Measurements from ENCODE around the gene TNFRSF21. TPM values are rescaled to one million over a fixed set of nuclear protein-coding genes. Genes with fewer than 3 reads are reported as not detected.

TNFRSF21 gene
- total RNA-seq, 1 donor: 1.4 TPM

DNA sequence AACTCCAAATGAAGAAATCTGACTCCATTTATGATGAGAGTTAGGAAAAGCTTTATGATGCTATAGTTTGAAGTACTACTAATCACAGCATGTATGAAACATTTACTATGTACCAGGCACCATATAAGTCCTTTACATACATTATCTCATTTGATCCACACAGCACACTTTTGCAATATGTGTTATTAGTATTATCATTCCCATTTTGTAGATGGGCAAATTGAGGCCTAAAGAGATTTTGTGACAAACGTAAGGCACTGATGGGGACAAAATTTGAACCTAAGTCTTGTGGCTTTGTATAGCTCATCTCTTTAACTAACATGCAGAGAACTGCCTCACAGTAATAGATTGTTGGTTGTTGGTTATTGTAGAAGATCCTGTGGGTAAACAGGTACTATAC is 14.2 kb upstream of the TNFRSF21 start:
- no peak for DNase-seq (ENCODE audit: insufficient read length, low spot score, missing footprints)
- H2AFZ ChIP-seq (ENCODE audit: low read length): no peak overlapping the region
- no peaks in the 10 kb centered on the region for H3K4me1 ChIP-seq (ENCODE audit: insufficient read depth, low read length)

DNA sequence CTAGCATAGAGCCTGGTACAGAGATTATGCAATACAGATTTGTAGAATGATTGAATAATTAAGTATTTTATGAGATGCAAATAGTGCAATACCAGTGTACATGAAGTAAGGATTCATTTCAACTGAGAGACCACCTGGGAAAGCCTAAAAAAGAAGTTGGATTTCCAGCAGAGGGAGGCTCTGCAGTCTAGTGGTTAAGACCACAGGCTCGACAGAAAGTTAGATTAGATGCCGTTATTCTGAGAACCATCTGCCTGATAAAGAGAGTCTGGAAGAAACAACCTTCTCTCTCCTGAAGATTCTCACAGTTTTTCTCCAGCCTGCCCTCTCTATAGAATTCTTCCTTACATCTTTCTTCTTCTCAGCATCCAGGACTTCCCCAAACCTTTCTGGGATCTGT is 13.6 kb upstream of the TNFRSF21 start:
- H2AFZ ChIP-seq (ENCODE audit: low read length): no peak overlapping the region
- TF ChIP-seq, protein P1, sequence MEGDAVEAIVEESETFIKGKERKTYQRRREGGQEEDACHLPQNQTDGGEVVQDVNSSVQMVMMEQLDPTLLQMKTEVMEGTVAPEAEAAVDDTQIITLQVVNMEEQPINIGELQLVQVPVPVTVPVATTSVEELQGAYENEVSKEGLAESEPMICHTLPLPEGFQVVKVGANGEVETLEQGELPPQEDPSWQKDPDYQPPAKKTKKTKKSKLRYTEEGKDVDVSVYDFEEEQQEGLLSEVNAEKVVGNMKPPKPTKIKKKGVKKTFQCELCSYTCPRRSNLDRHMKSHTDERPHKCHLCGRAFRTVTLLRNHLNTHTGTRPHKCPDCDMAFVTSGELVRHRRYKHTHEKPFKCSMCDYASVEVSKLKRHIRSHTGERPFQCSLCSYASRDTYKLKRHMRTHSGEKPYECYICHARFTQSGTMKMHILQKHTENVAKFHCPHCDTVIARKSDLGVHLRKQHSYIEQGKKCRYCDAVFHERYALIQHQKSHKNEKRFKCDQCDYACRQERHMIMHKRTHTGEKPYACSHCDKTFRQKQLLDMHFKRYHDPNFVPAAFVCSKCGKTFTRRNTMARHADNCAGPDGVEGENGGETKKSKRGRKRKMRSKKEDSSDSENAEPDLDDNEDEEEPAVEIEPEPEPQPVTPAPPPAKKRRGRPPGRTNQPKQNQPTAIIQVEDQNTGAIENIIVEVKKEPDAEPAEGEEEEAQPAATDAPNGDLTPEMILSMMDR (IDR thresholded peaks at IDR 0.05; ENCODE audit: extremely low read depth, low read depth, low read length): no peak
- H3K27ac ChIP-seq (ENCODE audit: low read depth, low read length): no peak overlapping the region
- no peaks in the 10 kb centered on the region for H3K79me2 ChIP-seq (ENCODE audit: insufficient read depth, low read length)
- no peaks in the 10 kb centered on the region for H3K9me3 ChIP-seq (ENCODE audit: low read depth, low read length)
- no peaks in the 10 kb centered on the region for H3K27me3 ChIP-seq (ENCODE audit: insufficient read depth, low read length)
- no peak overlapping the region for H3K4me3 ChIP-seq (ENCODE audit: insufficient read depth, low read length)
- no peak overlapping the region for H3K4me2 ChIP-seq (ENCODE audit: insufficient read depth, low read length)
- no peaks in the 10 kb centered on the region for H4K20me1 ChIP-seq (ENCODE audit: insufficient read depth, low read length)
- DNase-seq (ENCODE audit: insufficient read length, low spot score, missing footprints): no peak
- no peaks in the 10 kb centered on the region for H3K4me1 ChIP-seq (ENCODE audit: insufficient read depth, low read length)
- no peaks in the 10 kb centered on the region for H3K36me3 ChIP-seq (ENCODE audit: insufficient read depth, low read length)

More for the DNA sequence above, 14.2 kb upstream of the TNFRSF21 start:
- no peak overlapping the region for H3K4me2 ChIP-seq (ENCODE audit: insufficient read depth, low read length)
- no peaks in the 10 kb centered on the region for H3K9me3 ChIP-seq (ENCODE audit: low read depth, low read length)
- no peak overlapping the region for H3K4me3 ChIP-seq (ENCODE audit: insufficient read depth, low read length)
- no peak overlapping the region for H3K27ac ChIP-seq (ENCODE audit: low read depth, low read length)
- H4K20me1 ChIP-seq (ENCODE audit: insufficient read depth, low read length): no peaks in the 10 kb centered on the region
- no peaks in the 10 kb centered on the region for H3K27me3 ChIP-seq (ENCODE audit: insufficient read depth, low read length)
- TF ChIP-seq, protein P1 (IDR thresholded peaks at IDR 0.05; ENCODE audit: extremely low read depth, low read depth, low read length): no peak
- H3K36me3 ChIP-seq (ENCODE audit: insufficient read depth, low read length): no peaks in the 10 kb centered on the region
- H3K79me2 ChIP-seq (ENCODE audit: insufficient read depth, low read length): no peaks in the 10 kb centered on the region

DNA sequence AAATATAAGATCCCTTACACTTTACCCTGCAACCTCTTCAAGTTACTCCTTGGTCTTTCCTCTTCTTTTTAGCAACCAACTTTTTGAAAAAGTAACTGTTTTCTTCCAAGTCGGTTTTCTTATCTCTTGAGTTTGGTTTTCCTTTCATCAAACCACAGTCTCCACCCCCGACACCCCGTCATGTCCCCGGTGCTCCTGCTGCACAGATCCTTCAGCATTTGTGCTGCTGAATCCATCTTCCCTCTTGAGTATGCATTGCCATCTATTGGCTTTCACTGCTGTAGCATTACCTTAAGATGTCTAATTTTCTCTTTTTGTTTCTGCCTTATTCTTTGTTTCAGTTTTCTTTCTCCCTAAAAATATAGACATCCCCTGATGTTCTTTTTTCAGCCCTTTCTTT is 11.9 kb upstream of the TNFRSF21 start:
- TF ChIP-seq, protein P1 (IDR thresholded peaks at IDR 0.05; ENCODE audit: extremely low read depth, low read depth, low read length): no peak
- Histone ChIP-seq H3K4me2 (ENCODE audit: insufficient read depth, low read length) (no peak overlapping the region), H4K20me1 (ENCODE audit: insufficient read depth, low read length) (no peaks in the 10 kb centered on the region), H3K9me3 (ENCODE audit: low read depth, low read length) (no peaks in the 10 kb centered on the region), H3K4me1 (ENCODE audit: insufficient read depth, low read length) (no peaks in the 10 kb centered on the region), H3K79me2 (ENCODE audit: insufficient read depth, low read length) (no peaks in the 10 kb centered on the region), H2AFZ (ENCODE audit: low read length) (no peak overlapping the region), H3K27me3 (ENCODE audit: insufficient read depth, low read length) (no peaks in the 10 kb centered on the region), H3K36me3 (ENCODE audit: insufficient read depth, low read length) (no peaks in the 10 kb centered on the region), H3K27ac (ENCODE audit: low read depth, low read length) (no peak overlapping the region), H3K4me3 (ENCODE audit: insufficient read depth, low read length) (no peak overlapping the region)
- no peak for DNase-seq (ENCODE audit: insufficient read length, low spot score, missing footprints)

DNA sequence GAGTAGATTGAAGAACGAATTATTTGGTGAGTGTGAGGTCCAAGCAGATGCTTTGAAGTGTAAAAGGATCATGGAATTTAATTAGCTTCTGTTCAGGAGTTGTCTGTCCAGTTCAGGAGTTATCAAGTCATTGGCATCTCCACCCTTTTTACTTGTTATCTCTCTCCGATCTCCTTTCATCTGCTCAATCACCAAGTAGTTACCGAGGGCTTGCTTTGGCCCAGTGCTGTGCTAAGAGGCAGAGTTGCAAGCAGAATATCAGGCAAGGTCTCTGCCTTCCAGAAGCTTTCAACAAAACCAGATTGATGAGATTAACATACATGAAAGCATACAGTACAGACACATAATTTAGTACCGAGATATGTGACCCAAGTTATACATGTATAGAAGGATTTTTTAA is 10.2 kb upstream of the TNFRSF21 start:
- Histone ChIP-seq H3K4me2 (ENCODE audit: insufficient read depth, low read length) (no peak overlapping the region), H3K4me3 (ENCODE audit: insufficient read depth, low read length) (no peak overlapping the region), H3K27ac (ENCODE audit: low read depth, low read length) (no peak overlapping the region), H3K4me1 (ENCODE audit: insufficient read depth, low read length) (no peaks in the 10 kb centered on the region), H3K9me3 (ENCODE audit: low read depth, low read length) (no peaks in the 10 kb centered on the region), H4K20me1 (ENCODE audit: insufficient read depth, low read length) (no peaks in the 10 kb centered on the region), H3K79me2 (ENCODE audit: insufficient read depth, low read length) (no peaks in the 10 kb centered on the region), H3K27me3 (ENCODE audit: insufficient read depth, low read length) (no peaks in the 10 kb centered on the region), H3K36me3 (ENCODE audit: insufficient read depth, low read length) (no peaks in the 10 kb centered on the region), H2AFZ (ENCODE audit: low read length) (no peak overlapping the region)
- TF ChIP-seq, protein P1 (IDR thresholded peaks at IDR 0.05; ENCODE audit: extremely low read depth, low read depth, low read length): no peak
- no peak for DNase-seq (ENCODE audit: insufficient read length, low spot score, missing footprints)

All from osteoblast (primary cell).